Measurements from ENCODE around the gene LAS1L.
A peak's percentile ranks its signal among the peaks of the same experiment; 100 is the strongest.
"Not testable (repeated sequence)": the region's sequence is repeated elsewhere in the genome, so short reads cannot be mapped to it uniquely, and the experiment has no call there.

LAS1L gene

GRCh38 chrX:65534450-65535292 lies at the start of gene LAS1L:
Gene LAS1L (minus strand): TSS chrX:65534787. CDS start chrX:65534715, 72 bp downstream.
- peak; percentile 93 for DNase-seq (ENCODE audit: low spot score)

- peak; percentile 10 for DNase-seq (ENCODE audit: low spot score)
These were observed 48.0 kb upstream of the LAS1L start for GRCh38 chrX:65582450-65583082.

- peak; percentile 64 for DNase-seq (ENCODE audit: low spot score)
These were observed 47.2 kb upstream of the LAS1L start for GRCh38 chrX:65581661-65582339.

DNA sequence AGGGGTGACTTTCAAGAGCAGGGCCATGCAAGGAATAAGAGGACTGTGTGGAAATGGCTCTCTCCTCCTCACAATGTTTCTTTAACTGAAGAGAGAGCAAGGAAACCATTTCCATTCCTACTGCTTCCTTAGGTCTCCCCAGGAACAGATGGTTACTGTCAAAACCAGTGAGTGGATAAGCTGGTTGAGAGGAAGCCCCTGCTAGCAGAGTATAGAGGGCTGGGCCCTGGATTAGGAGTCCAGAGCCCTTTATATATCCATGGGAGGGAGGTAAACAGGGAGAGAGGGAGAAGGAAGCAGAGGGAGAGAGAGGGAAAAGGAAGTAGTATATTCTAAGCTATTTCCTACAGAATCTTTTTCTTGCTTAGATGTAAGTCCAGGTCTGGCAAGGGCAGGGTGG lies 43.8 kb upstream of the LAS1L start:
- DNase-seq (ENCODE audit: low spot score), result no peak

- no peak for DNase-seq (ENCODE audit: low spot score)
These were observed 41.6 kb upstream of the LAS1L start for GRCh38 chrX:65576160-65576559.

DNA sequence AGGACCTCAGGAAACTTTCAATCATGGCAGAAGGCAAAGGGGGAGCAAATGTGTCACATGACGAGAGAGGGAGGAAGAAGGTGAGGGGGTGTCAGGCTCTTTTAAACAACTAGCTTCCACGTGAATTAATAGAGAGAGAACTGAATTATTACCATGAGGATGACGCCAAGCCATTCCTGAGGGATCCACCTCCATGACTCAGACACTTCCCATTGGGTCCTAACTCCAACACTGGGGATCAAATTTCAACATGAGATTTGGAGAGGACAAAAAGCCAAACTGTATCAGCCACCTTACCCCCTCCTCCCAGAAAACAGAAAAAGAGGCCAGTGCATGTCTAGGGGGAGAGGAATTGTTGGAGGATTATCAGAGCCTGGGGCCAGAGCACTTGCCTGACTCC lies 40.4 kb upstream of the LAS1L start:
- no peak for DNase-seq (ENCODE audit: low spot score)

DNA sequence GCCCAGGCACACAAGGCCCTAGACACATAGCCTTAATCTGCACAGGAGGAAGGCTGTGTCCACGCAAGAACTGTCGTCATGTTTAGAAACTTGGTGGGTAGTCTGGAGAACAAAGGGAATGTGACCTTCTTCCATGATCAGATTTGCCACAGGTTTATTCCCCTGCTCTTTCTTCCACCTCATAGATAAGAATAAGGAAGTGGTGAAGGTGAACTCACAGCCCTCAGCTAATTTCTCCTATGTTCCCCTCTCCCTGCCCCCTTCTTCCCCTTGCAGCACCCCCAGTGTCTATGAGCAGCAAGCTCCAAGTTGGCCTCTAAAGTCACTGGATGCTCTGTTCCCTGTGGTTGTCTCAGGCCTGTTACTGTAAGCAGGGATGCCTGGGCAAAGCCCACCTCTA lies 39.8 kb upstream of the LAS1L start:
- no peak for DNase-seq (ENCODE audit: low spot score)

- no peak for DNase-seq (ENCODE audit: low spot score)
These were observed 38.4 kb upstream of the LAS1L start for GRCh38 chrX:65572971-65573370.

- not testable (repeated sequence) for DNase-seq (ENCODE audit: low spot score)
These were observed 28.3 kb upstream of the LAS1L start for GRCh38 chrX:65562850-65563249.

GRCh38 chrX:65551489-65552339 lies 17.1 kb upstream of the LAS1L start:
- DNase-seq (ENCODE audit: low spot score), result no peak

DNA sequence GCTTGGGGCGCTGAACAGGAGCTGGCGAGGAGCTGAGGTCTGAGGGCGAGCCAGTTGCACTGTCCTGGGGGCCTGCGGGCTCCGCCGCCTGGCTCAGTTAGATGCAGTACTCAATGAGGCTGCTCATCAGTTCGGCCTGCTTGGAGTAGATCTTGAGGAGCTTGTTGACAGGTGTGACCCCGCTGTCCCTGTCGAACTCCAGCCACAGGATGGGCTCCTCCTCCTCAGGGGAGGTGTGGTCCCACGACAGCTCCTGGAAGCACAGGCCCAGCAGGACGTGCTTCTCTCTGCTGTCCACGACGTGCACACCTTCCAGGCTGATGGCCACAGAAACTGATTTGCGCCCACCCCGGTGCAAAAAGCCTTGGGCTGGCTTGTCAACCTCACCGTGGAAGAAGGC lies 16.5 kb upstream of the LAS1L start:
- DNase-seq (ENCODE audit: low spot score), result no peak

- DNase-seq (ENCODE audit: low spot score), result no peak
These were observed 10.9 kb upstream of the LAS1L start for GRCh38 chrX:65545456-65545855.

DNA sequence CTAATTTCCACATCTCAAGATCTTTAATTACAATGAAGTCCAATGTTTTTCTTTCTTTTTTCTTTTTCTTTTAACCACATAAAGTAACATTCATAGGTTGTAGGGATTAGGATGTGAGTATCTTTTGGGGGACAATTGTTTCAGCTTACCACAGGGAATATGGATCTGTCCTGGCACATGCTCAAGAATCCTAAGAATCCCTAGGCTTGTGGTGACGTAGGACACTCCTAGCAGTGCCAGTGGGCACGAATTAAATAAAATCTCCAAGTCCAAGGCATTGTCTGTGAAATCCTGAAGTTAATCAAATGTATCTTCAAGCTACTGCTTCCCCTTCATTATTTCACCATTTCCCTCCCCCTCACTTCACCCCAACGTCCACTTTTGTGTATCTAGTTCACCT lies 2.6 kb upstream of the LAS1L start:
- DNase-seq (ENCODE audit: low spot score), result no peak

DNA sequence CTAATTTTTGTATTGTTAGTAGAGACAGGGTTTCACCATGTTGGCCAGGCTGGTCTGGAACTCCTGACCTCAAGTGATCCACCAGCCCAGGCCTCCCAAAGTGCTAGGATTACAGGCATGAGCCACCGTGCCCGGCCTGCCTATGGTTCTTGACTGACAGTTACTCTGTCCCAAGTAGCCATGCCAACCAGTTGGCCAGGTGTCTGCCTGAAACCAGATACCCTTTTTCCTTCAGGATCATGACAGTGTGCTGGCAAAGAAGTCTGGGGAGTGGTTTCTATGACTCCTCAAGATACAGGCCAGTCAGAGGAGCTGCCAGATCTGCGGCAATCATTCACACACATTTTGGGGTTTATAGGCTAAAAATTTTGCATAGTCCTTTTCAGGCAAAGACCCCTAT lies 1.7 kb upstream of the LAS1L start:
- DNase-seq (ENCODE audit: low spot score), result no peak

DNA sequence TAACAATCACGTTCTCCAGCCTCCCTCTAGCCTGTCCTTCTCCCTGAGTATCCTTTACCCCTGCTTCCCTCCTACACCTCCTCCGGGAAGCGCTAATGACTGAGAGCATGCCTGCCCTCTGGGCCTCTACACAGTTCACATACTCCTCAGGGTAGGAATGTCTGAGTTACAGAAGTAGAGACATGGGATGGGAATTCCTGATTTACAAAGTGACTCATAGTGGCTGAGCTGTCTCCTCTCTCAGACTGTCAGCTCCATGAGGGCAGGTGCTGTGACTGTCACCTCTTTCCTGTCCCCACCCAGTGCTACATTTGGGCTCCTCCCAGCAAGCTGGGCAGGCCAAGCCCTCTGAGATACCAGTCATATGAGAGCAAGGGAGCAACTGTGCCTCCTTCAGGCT lies 2.6 kb downstream of the LAS1L start:
- no peak for DNase-seq (ENCODE audit: low spot score)

- peak; percentile 79 for DNase-seq (ENCODE audit: low spot score)
These were observed 5.8 kb downstream of the LAS1L start for GRCh38 chrX:65528705-65529340.

DNA sequence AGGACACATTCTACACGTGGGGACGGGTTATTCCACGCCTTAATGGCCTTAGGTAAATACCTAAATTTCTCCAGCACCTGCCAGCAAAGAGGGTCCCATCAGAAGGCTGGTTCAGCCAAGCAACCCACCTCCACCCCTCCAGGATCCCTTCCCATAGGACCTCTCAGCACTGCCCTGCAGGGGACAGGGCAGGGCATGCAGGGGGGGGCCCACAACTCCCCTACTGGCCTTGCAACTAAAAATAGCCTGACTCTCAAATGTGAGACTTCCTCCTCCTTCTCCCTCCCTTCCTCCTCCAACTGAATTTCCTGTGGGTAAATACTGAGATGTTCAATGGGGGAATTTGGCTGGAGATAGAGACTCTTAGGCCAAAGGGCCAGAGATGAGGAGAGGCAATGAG lies 6.3 kb downstream of the LAS1L start:
- no peak for DNase-seq (ENCODE audit: low spot score)

DNA sequence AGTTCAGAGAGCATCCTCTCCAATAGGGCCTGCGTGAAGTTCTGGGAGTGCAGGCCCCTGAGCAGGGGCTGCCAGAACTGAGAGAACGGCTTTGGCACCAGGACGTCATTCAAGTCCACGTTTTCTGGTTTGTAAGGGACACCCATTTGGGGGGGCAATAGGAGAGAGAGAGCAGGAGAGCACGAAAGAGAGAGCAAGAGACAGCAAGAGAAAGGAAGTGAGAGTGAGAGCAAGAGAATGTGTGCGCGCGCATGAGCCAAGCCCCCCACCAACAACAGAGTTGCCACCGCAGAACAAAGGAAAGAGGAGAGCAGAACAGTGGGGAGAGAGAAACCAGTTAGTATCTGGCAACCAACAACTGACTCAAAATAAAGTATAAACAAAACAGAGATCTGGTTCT lies 10.4 kb downstream of the LAS1L start:
- DNase-seq (ENCODE audit: low spot score), result no peak

- DNase-seq (ENCODE audit: low spot score), result no peak
These were observed 11.7 kb downstream of the LAS1L start for GRCh38 chrX:65522739-65523372.

GRCh38 chrX:65519530-65519929 lies 15.1 kb downstream of the LAS1L start:
- DNase-seq (ENCODE audit: low spot score), result not testable (repeated sequence)

- not testable (repeated sequence) for DNase-seq (ENCODE audit: low spot score)
These were observed 15.6 kb downstream of the LAS1L start for GRCh38 chrX:65518980-65519379.
